ENCODE results near the gene METTL2B. TPM values are rescaled to one million over a fixed set of nuclear protein-coding genes. Genes with fewer than 3 reads are reported as not detected.
A peak's percentile ranks its signal among the peaks of the same experiment; 100 is the strongest.

The METTL2B gene
- total and polyA plus RNA-seq, 2 of the 8 experiments (the other 6 are each of a cell fraction or from before 2014, with no cell fraction given): 14.6 to 43.5 TPM

GRCh38 chr7:128454808-128455542, 21.6 kb upstream of the METTL2B start:
- no peak for DNase-seq (ENCODE audit: low read depth in 1 of 2, low spot score in 2 of 2)
- no peak for FAIRE-seq
- H3K27ac ChIP-seq (ENCODE audit: low read depth, low read length): no peak overlapping the region

More at GRCh38 chr7:128454808-128455542, 21.6 kb upstream of the METTL2B start:
- Histone ChIP-seq H2BK5ac (ENCODE audit: low read depth, low read length) (no peak overlapping the region), H4K91ac (replicated peaks; ENCODE audit: insufficient read length, low read length) (no peak overlapping the region), H3K4me2 (ENCODE audit: insufficient read depth in 1 of 2, low read depth in 2 of 2, low read length in 2 of 2) (peak overlapping the region; percentile 73 to 97), H3K18ac (ENCODE audit: extremely low read depth, low read length) (peak overlapping the region; percentile 84; the same call in 1 of the 2 replicates), H3K27me3 (replicated peaks in 1 of 4; ENCODE audit: control insufficient read depth in 3 of 4, extremely low read depth in 1 of 4, insufficient read depth in 3 of 4, low read length in 3 of 4) (no peaks in the 10 kb centered on the region; a peak in 2 of 7 replicates), H3K9me3 (ENCODE audit: insufficient read depth in 2 of 2, low read depth in 1 of 2, low read length in 1 of 2) (no peaks in the 10 kb centered on the region), H3K56ac (replicated peaks; ENCODE audit: insufficient read length, low read depth, low read length) (no peak overlapping the region), H3K4ac (replicated peaks; ENCODE audit: insufficient read length, low read depth, low read length) (no peak overlapping the region), H2BK12ac (ENCODE audit: low read depth, low read length) (no peak overlapping the region), H3K4me1 (replicated peaks in 1 of 4; ENCODE audit: control insufficient read depth in 3 of 4, insufficient read depth in 4 of 4, low read length in 3 of 4) (peaks cover 9 to 20% (median 14%) of the 10 kb centered on the region in 4 experiments), H3K9ac (replicated peaks in 1 of 4; ENCODE audit: extremely low read depth in 1 of 4, low read depth in 3 of 4, low read length in 3 of 4) (peak overlapping the region in 2 of 4 experiments; percentile 97 to 99; a peak in 2 of 7 replicates), H4K5ac (ENCODE audit: insufficient read length, low read depth, low read length) (peak overlapping the region; percentile 20), H4K8ac (ENCODE audit: extremely low read depth, insufficient read depth, low read length) (no peak overlapping the region), H3K23ac (ENCODE audit: insufficient read length) (no peak overlapping the region), H2AFZ (ENCODE audit: low read length) (peak overlapping the region; percentile 81), H3K79me1 (ENCODE audit: low read depth, low read length) (peaks cover 9% of the 10 kb centered on the region), H2BK120ac (replicated peaks; ENCODE audit: low read depth, low read length) (no peak overlapping the region), H2AK5ac (ENCODE audit: low read depth, low read length) (no peak overlapping the region), H2BK20ac (ENCODE audit: low read length) (no peak overlapping the region), H3K23me2 (ENCODE audit: low read depth, low read length) (peaks cover 9% of the 10 kb centered on the region; the same call in 1 of the 2 replicates), H3K79me2 (ENCODE audit: control insufficient read depth in 1 of 2, insufficient read depth in 2 of 2, low read length in 2 of 2) (peaks cover 0 to 39% of the 10 kb centered on the region in 2 experiments; a peak in 3 of 4 replicates), H3K14ac (ENCODE audit: insufficient read length) (no peak overlapping the region), H3K36me3 (ENCODE audit: control insufficient read depth in 2 of 4, insufficient read depth in 4 of 4, low read length in 3 of 4) (peaks cover 3 to 15% (median 7%) of the 10 kb centered on the region in 4 experiments; a peak in 6 of 8 replicates), H2BK15ac (ENCODE audit: low read length) (no peak overlapping the region), H3K4me3 (ENCODE audit: extremely low read depth in 1 of 4, insufficient read depth in 2 of 4, low read depth in 3 of 4, low read length in 4 of 4) (peak overlapping the region; percentile 96 to 100 (median 100)), H4K20me1 (replicated peaks in 1 of 2; ENCODE audit: control insufficient read depth in 1 of 2, insufficient read depth in 2 of 2, low read length in 2 of 2) (peaks cover 4 to 6% of the 10 kb centered on the region in 2 experiments)
- 55% methylated on average over 24 of the region's 25 CpGs; no CpG with 5 or more reads in 1 of the 2 experiments for WGBS, 2 experiments (ENCODE audit: extremely low coverage in 1 of 2, insufficient coverage in 1 of 2, insufficient read length in 1 of 2, insufficient replicate concordance in 2 of 2, low coverage in 1 of 2, low lambda C conversion rate in 2 of 2, missing lambda C conversion rate in 1 of 2)
- CTCF ChIA-PET (ENCODE audit: partially characterized antibody): interaction anchor here (0.9 to 5.4 kb wide), 7 partner anchors 15 to 47 kb away, joined by 3 to 67 read pairs (median 5); no protein-coding TSS in a partner anchor
- TF ChIP-seq CTCF (IDR thresholded peaks at IDR 0.05; ENCODE audit: control extremely low read depth in 1 of 3, insufficient read depth in 1 of 3, low read depth in 1 of 3, low read length in 3 of 3) (no peak), ASH2L (IDR thresholded peaks at IDR 0.05; ENCODE audit: low read length) (peak; percentile 1)
- POLR2A ChIA-PET (ENCODE audit: partially characterized antibody): interaction anchor here (0.6 to 2.3 kb wide), 16 partner anchors 10 to 341 kb away, joined by 3 to 18 read pairs (median 3); partner anchors contain the start of gene RBM28
